Psoas muscle (tissue), 8 donors: Measurements from ENCODE around the gene TJP3. TPM values are rescaled to one million over a fixed set of nuclear protein-coding genes. Genes with fewer than 3 reads are reported as not detected.

ENCODE experiments used
- ATAC-seq, 4 donors: fragments of 200-7000 bp; cut with Tn5 transposase; one replicate each; pipeline ENCODE4 v1.9.1; 2020; ENCODE audit warnings: moderate library complexity in 3 of 4, mild to moderate bottlenecking in 2 of 4
- DNase-seq, 2 donors: peaks; one replicate each; pipeline ENCODE4 v3.0.0-alpha.2; 2020
- H3K27ac ChIP-seq: fragments of 200-600 bp; one replicate; pipeline ENCODE4 v1.8.0; 2022
- H3K27me3 ChIP-seq, 3 donors: fragments of 200-600 bp in 1 of 3; one replicate each; pipeline versions ENCODE4 v1.6.1 to v1.8.0; 2013 to 2022; ENCODE audit warnings: low read length in 2 of 3, mild to moderate bottlenecking in 2 of 3, moderate library complexity in 1 of 3; ENCODE audit not compliant: insufficient read depth in 3 of 3
- H3K36me3 ChIP-seq, 2 donors: fragments of 200-600 bp in 1 of 2; one replicate each; pipeline versions ENCODE4 v1.6.1 to v1.8.0; 2013 to 2022; ENCODE audit warnings: low read depth in 1 of 2, mild to moderate bottlenecking in 1 of 2, moderate library complexity in 1 of 2; ENCODE audit not compliant: insufficient read depth in 1 of 2
- H3K4me1 ChIP-seq: fragments of 200-600 bp; one replicate; pipeline ENCODE4 v1.8.0; 2022
- H3K4me3 ChIP-seq: fragments of 200-600 bp; one replicate; pipeline ENCODE4 v1.8.0; 2022; ENCODE audit warnings: mild to moderate bottlenecking
- H3K9me3 ChIP-seq: fragments of 200-600 bp; one replicate; pipeline ENCODE4 v1.8.0; 2022
- WGBS, 3 donors: extraction: QIAGEN DNeasy Blood & Tissue Kit; methylation state at CpG; one replicate each; pipeline versions ENCODE4 v1.1.6 to v1.1.7; 2013; 5-methylcytosine and 5-hydroxymethylcytosine counted together
- intact Hi-C, 2 donors: fragments of 100-400 bp; cut with DNase I; formaldehyde crosslinking; loops; one replicate each; pipeline versions ENCODE4 v1.11.0 to v1.14.2; 2022
- polyA plus RNA-seq, 3 donors: library from polyadenylated mRNA; stranded (reverse); fragments of 200-250 nt; gene quantifications; one replicate each; pipeline ENCODE4 v1.2.3, GENCODE V29; 2013
- total RNA-seq, 4 donors: library from RNA; stranded (reverse); fragmentation: NEBNext Ultra II Directional in 2 of 4; extraction: Animal tissue kit (Norgen Biotek cat#: 25700) in 2 of 4; gene quantifications; one replicate each; pipeline versions ENCODE4 v1.2.1 to v1.2.4, GENCODE V29; 2021 to 2023
- TF ChIP-seq, protein P1 (sequence below): fragments of 200-600 bp; IDR thresholded peaks from one replicate; pipeline ENCODE4 v1.8.0; 2022; ENCODE audit warnings: antibody characterized with exemption
- donor health status: healthy with polysubstance abuse.
- donor health status: DM: no; HTN: no; CAD: no; lungs with moderate emphysema.
- donor health status: Bipolar disorder and iron deficiency.
- donor health status: healthy.
- donor health status: DM: yes; HTN: yes; CAD: no.
- donor health status: DM: no; HTN: no; CAD: no.
- donor health status: DM: no; HTN: no; CAD: no.
- donor health status: DM: yes; HTN: yes; CAD: no.

The TJP3 gene
- total and polyA plus RNA-seq, 7 donors: 0.21 to 2.7 (median 0.48) TPM; not detected in 1

DNA sequence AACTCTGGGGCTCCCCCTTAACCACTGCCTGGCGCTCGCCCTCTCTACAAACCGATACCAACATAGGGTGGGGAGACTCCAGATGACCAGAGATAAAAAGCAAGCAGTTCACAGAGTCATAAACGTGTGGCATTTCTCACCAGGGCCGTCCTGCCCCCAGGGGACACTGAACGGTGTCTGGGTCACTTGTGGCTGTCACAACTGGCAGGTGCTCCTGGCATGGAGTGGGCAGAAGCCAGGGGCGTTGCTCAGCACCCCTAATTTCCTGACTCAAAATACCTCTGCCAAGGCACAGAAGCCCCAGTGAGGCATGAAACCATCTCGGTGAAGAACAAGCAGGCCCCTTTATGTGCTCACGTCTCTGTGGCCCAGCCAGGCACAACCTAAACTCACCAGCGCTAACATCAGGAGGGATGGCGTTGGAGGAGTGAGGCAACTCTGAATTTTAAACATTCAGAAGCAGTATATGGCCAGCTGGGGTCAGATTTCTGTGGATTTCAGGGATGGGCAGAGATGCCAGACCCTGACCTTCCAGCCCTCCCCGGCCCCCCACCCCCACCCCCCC is 9.7 kb upstream of the TJP3 start:
- Histone ChIP-seq H3K9me3 (no peaks in the 10 kb centered on the region), H3K36me3 (peaks cover 0 to 4% of the 10 kb centered on the region in 2 donors), H3K4me3 (peak overlapping the region; percentile 72), H3K27me3 (no peaks in the 10 kb centered on the region), H3K27ac (no peak overlapping the region), H3K4me1 (peaks cover 8% of the 10 kb centered on the region)
- intact Hi-C loops: no loop called here
- DNase-seq: no peak
- TF ChIP-seq, protein P1, sequence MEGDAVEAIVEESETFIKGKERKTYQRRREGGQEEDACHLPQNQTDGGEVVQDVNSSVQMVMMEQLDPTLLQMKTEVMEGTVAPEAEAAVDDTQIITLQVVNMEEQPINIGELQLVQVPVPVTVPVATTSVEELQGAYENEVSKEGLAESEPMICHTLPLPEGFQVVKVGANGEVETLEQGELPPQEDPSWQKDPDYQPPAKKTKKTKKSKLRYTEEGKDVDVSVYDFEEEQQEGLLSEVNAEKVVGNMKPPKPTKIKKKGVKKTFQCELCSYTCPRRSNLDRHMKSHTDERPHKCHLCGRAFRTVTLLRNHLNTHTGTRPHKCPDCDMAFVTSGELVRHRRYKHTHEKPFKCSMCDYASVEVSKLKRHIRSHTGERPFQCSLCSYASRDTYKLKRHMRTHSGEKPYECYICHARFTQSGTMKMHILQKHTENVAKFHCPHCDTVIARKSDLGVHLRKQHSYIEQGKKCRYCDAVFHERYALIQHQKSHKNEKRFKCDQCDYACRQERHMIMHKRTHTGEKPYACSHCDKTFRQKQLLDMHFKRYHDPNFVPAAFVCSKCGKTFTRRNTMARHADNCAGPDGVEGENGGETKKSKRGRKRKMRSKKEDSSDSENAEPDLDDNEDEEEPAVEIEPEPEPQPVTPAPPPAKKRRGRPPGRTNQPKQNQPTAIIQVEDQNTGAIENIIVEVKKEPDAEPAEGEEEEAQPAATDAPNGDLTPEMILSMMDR: no peak
- 48 to 55% (median 51%) methylated on average over 12 of the region's 12 CpGs for WGBS, 3 donors
- no peak for ATAC-seq

DNA sequence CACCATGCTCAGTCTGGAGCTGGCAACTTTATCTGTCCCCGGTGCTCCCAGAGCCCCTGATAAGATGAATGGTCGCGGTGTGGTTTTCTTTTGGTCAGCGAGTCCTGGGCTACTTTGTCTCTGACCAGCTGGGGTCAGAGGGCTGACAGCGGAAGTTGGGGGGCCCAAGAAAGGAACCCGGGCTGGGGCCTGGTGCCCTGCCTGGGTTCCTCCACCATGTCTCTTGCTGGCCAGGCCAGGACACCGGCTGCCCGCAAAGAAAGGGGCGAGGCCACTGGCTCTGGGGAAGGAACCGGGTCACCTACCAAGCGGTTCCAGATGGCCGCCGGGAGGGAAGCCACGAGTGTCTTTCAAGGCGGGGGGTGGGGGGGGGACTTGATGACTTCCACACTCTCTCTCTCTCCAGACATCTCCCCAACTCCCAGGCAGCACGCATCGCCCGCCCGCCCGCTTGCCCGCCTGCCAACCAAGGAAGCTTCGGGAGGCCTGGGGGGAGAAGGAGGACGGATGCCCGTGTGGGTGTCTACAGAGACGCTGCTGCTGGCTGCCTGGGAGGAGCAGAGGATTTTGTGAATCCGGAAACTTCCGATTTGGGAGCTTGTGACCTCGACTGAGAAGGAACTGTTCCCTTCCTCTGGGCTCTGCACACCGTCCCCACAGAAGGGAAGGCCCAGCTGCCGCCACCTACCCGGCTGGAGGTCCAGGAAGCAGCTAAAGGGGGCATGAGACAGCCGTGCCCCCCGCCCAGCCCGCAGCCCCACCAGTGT is 9.0 kb upstream of the TJP3 start:
- no peaks in the 10 kb centered on the region for H3K27me3 ChIP-seq
- peaks cover 0 to 4% of the 10 kb centered on the region in 2 donors for H3K36me3 ChIP-seq
- H3K27ac ChIP-seq: peak overlapping the region; percentile 68
- WGBS, 3 donors: 2 to 5% (median 3%) methylated on average over 31 to 34 of the region's 34 CpGs
- H3K4me1 ChIP-seq: peaks cover 6% of the 10 kb centered on the region
- TF ChIP-seq, protein P1: no peak
- intact Hi-C loops: no loop called here
- DNase-seq (peak; percentile 62 to 75), ATAC-seq (peak in 3 of 4 donors; percentile 21 to 51 (median 41))
- H3K4me3 ChIP-seq: peak overlapping the region; percentile 72
- no peaks in the 10 kb centered on the region for H3K9me3 ChIP-seq

DNA sequence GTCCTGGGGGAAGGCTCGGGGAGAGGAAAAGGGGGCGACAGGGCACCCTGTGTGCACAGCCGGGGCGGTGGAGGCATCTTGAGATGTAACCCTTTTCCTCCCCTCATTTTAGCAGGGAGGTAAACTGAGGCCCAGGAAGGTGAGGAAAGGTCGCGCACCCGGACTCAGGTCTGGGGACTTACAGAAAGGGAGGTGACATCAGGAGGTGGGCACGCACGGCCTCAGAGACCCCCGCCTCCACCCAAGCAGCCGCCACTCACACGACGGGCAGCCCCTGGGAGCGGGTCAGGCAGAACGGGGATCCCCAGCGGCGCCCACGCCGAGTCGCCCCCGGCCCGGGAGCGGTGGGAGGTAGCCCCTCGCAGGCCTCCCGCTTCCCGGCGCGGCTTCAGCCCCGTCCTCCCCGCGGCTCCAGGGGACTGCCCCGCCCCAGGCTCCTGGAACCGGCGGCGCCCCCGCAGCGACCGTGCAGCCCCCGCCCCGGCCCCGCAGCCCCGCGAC is 8.4 kb upstream of the TJP3 start:
- ATAC-seq (peak in 2 of 4 donors; percentile 8 to 13), DNase-seq (no peak)
- Histone ChIP-seq H3K4me1 (peaks cover 6% of the 10 kb centered on the region), H3K4me3 (peak overlapping the region; percentile 72), H3K9me3 (no peaks in the 10 kb centered on the region), H3K27ac (peak overlapping the region; percentile 68), H3K27me3 (no peaks in the 10 kb centered on the region), H3K36me3 (peaks cover 0 to 4% of the 10 kb centered on the region in 2 donors)
- TF ChIP-seq, protein P1: no peak
- 0 to 1% (median 0%) methylated on average over 9 to 43 of the region's 43 CpGs for WGBS, 3 donors
- intact Hi-C loops: loop anchor here (2.0 to 10.0 kb wide), 2 partner anchors 33 to 145 kb away; partner anchors contain the start of gene MFSD12 (in 1 of the 2)

DNA sequence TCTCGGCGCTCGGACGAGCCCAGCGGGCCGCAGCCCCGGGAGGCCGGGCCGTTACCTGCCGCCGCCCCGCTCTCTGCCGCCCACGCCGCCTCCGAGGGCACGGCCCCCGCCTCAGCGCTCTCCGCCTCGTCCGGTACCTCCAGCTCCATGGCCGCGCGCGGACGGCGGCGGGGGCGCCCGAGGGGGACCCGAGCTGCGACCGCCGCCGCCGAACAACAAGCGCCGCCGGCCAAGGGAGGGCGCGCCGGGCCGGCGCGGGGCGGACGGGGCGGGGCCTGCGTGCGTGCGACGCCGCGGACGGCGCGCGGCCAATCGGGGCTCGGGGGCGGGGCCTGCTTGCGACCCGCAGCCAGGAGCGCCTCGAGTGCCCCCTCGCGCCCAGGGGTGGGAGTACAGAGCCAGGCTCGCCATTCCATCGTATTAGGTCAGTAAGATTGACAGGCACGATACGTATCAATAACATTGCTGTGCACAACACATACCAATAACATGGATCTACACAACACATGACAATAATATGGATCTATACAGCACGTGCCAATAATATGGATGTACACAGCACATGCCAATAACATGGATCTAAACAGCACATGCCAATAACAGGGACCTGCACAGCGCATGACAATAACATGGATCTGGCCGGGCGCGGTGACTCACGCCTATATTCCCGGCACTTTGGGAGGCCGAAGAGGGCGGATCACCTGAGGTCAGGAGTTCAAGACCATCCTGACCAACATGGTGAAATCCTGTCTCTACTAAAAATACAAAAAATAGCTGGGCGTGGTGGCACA is 7.7 kb upstream of the TJP3 start, which contains the start of gene PIP5K1C:
Gene PIP5K1C (minus strand): TSS at position 227 of the 791 bp plus-strand sequence. CDS start 78 bp downstream, at position 149.
- TF ChIP-seq, protein P1: peak; percentile 92
- ATAC-seq: peak; percentile 97 to 99 (median 98)
- Histone ChIP-seq H3K4me3 (peak within 1 kb of the TSS; percentile 72), H3K27ac (peak within 1 kb of the TSS; percentile 68), H3K36me3 (peaks cover 0 to 2% of the 10 kb centered on the region in 2 donors), H3K4me1 (peaks cover 6% of the 10 kb centered on the region), H3K27me3 (no peaks in the 10 kb centered on the region), H3K9me3 (no peaks in the 10 kb centered on the region)
- DNase-seq: peak; percentile 90 to 95
- intact Hi-C loops: loop anchor here (2.0 to 10.0 kb wide), 2 partner anchors 34 to 146 kb away; partner anchors contain the start of gene MFSD12 (in 1 of the 2)
- 3% methylated on average over 68 to 82 of the region's 82 CpGs for WGBS, 3 donors
